Stromal cell of bone marrow (primary cell): Measurements from ENCODE around the gene CHST14.
A peak's percentile ranks its signal among the peaks of the same experiment; 100 is the strongest.
"Not testable (repeated sequence)": the region's sequence is repeated elsewhere in the genome, so short reads cannot be mapped to it uniquely, and the experiment has no call there.

Experiments
- DNase-seq: peaks from one replicate; pipeline ENCODE4 v3.0.0-alpha.2; 2012; ENCODE audit warnings: low read depth

CHST14 gene

GRCh38 chr15:40440743-40441564 lies 29.8 kb upstream of the CHST14 start, which contains the start of gene BAHD1:
Gene BAHD1, plus strand, starts transcription at chr15:40440953. Its CDS starts 17,512 bp downstream, at chr15:40458465.
- DNase-seq: peak; percentile 90

GRCh38 chr15:40441565-40442531 lies 28.9 kb upstream of the CHST14 start:
- DNase-seq: no peak

GRCh38 chr15:40443255-40443654 lies 27.5 kb upstream of the CHST14 start:
- DNase-seq: no peak

- no peak for DNase-seq
Measured at GRCh38 chr15:40443846-40444245, 26.9 kb upstream of the CHST14 start.

- no peak for DNase-seq
Measured at GRCh38 chr15:40444736-40445135, 26.0 kb upstream of the CHST14 start.

- no peak for DNase-seq
Measured at GRCh38 chr15:40445421-40445922, 25.3 kb upstream of the CHST14 start.

GRCh38 chr15:40446144-40446543 lies 24.6 kb upstream of the CHST14 start:
- DNase-seq: no peak

- no peak for DNase-seq
Measured at GRCh38 chr15:40448354-40448753, 22.4 kb upstream of the CHST14 start.

GRCh38 chr15:40449275-40449674 lies 21.5 kb upstream of the CHST14 start:
- no peak for DNase-seq

- DNase-seq: no peak
Measured at GRCh38 chr15:40450047-40450446, 20.7 kb upstream of the CHST14 start.

GRCh38 chr15:40451527-40452158 lies 19.1 kb upstream of the CHST14 start:
- DNase-seq: no peak

GRCh38 chr15:40452296-40453090 lies 18.3 kb upstream of the CHST14 start:
- no peak for DNase-seq

- not testable (repeated sequence) for DNase-seq
Measured at GRCh38 chr15:40453941-40454340, 16.8 kb upstream of the CHST14 start.

- DNase-seq: peak; percentile 12
Measured at GRCh38 chr15:40454904-40455391, 15.8 kb upstream of the CHST14 start.

- DNase-seq: no peak
Measured at GRCh38 chr15:40456299-40456712, 14.5 kb upstream of the CHST14 start.

GRCh38 chr15:40456738-40457137 lies 14.0 kb upstream of the CHST14 start:
- no peak for DNase-seq

GRCh38 chr15:40458495-40459371 lies 12.1 kb upstream of the CHST14 start:
- no peak for DNase-seq

- no peak for DNase-seq
Measured at GRCh38 chr15:40459391-40460015, 11.3 kb upstream of the CHST14 start.

GRCh38 chr15:40460404-40460803 lies 10.4 kb upstream of the CHST14 start:
- DNase-seq: no peak

GRCh38 chr15:40461958-40462357 lies 8.8 kb upstream of the CHST14 start:
- DNase-seq: no peak
